GM21737 (cell line): ENCODE measurements around the gene LRP1.

ENCODE experiments used
- ATAC-seq: cut with Tn5 transposase; IDR thresholded peaks from one replicate; pipeline ENCODE4 v1.9.1; 2021; ENCODE audit warnings: mild to moderate bottlenecking, moderate library complexity; ENCODE audit not compliant: unreplicated experiment

LRP1 gene

GRCh38 chr12:57208631-57209282, 80.5 kb downstream of the LRP1 start:
- ATAC-seq = no peak

- ATAC-seq = no peak
Observed at GRCh38 chr12:57209916-57210315, 81.6 kb downstream of the LRP1 start.

- ATAC-seq = no peak
Observed at GRCh38 chr12:57210461-57210860, 82.2 kb downstream of the LRP1 start.

GRCh38 chr12:57210926-57211692, 82.8 kb downstream of the LRP1 start:
- ATAC-seq = no peak

- ATAC-seq = no peak
Observed at GRCh38 chr12:57211791-57212700, 83.8 kb downstream of the LRP1 start.

- no peak for ATAC-seq
Observed at GRCh38 chr12:57212701-57213057, 84.4 kb downstream of the LRP1 start.

GRCh38 chr12:57213058-57213715, 84.9 kb downstream of the LRP1 start:
- no peak for ATAC-seq

GRCh38 chr12:57213763-57214397, 85.6 kb downstream of the LRP1 start:
- no peak for ATAC-seq

GRCh38 chr12:57214398-57214781, 86.1 kb downstream of the LRP1 start:
- no peak for ATAC-seq

GRCh38 chr12:57215065-57215464, 86.8 kb downstream of the LRP1 start:
- ATAC-seq = no peak

GRCh38 chr12:57215668-57216013, 87.4 kb downstream of the LRP1 start:
- ATAC-seq = no peak

GRCh38 chr12:57216014-57216911, 88.0 kb downstream of the LRP1 start, which contains the start of gene NXPH4:
TSS of gene NXPH4 (plus strand) at chr12:57216794. CDS start at chr12:57216970, 176 bp downstream.
- ATAC-seq = no peak

GRCh38 chr12:57216921-57217879, 88.9 kb downstream of the LRP1 start:
- no peak for ATAC-seq

GRCh38 chr12:57218030-57218853, 90.0 kb downstream of the LRP1 start:
- no peak for ATAC-seq

GRCh38 chr12:57219205-57219992, 91.1 kb downstream of the LRP1 start:
- ATAC-seq = no peak

- no peak for ATAC-seq
Observed at GRCh38 chr12:57219993-57220754, 91.9 kb downstream of the LRP1 start.
